Measurements from ENCODE around the gene GABBR1.
A peak's percentile ranks its signal among the peaks of the same experiment; 100 is the strongest.

Gene GABBR1

GRCh38 chr6:29525311-29525639 lies 107.7 kb downstream of the GABBR1 start:
- no peak for DNase-seq

GRCh38 chr6:29524444-29525310 lies 108.3 kb downstream of the GABBR1 start:
- DNase-seq: no peak

- no peak for DNase-seq
Measured at GRCh38 chr6:29524044-29524443, 108.9 kb downstream of the GABBR1 start.

GRCh38 chr6:29522227-29522626 lies 110.8 kb downstream of the GABBR1 start:
- DNase-seq: no peak

- DNase-seq: no peak
Measured at GRCh38 chr6:29521006-29521680, 111.8 kb downstream of the GABBR1 start.

- no peak for DNase-seq
Measured at GRCh38 chr6:29520232-29520631, 112.8 kb downstream of the GABBR1 start.

- no peak for DNase-seq
Measured at GRCh38 chr6:29519291-29520010, 113.5 kb downstream of the GABBR1 start.

GRCh38 chr6:29517728-29518440 lies 115.1 kb downstream of the GABBR1 start:
- DNase-seq: no peak

GRCh38 chr6:29517245-29517644 lies 115.7 kb downstream of the GABBR1 start:
- no peak for DNase-seq

GRCh38 chr6:29516108-29516507 lies 116.9 kb downstream of the GABBR1 start:
- DNase-seq: peak; percentile 32

GRCh38 chr6:29510746-29511300 lies 122.2 kb downstream of the GABBR1 start:
- no peak for DNase-seq

GRCh38 chr6:29510202-29510601 lies 122.8 kb downstream of the GABBR1 start:
- DNase-seq: no peak
